GM06990 (cell line): ENCODE data around the gene SLC30A10.
"Not testable (repeated sequence)": the region's sequence is repeated elsewhere in the genome, so short reads cannot be mapped to it uniquely, and the experiment has no call there.

ENCODE experiments used
- DNase-seq: peaks from one replicate; pipeline ENCODE4 v3.0.0-alpha.2; 2011; ENCODE audit not compliant: insufficient read length; ENCODE audit errors: extremely low read depth
- H3K27me3 ChIP-seq: replicated peaks from 2 replicates; pipeline ENCODE4 v1.6.0; 2011; ENCODE audit warnings: low read length; ENCODE audit not compliant: control insufficient read depth, insufficient read depth
- H3K36me3 ChIP-seq: 2 replicates; pipeline ENCODE4 v1.5.1; 2011; ENCODE audit warnings: low read length; ENCODE audit not compliant: control insufficient read depth, insufficient read depth
- H3K4me3 ChIP-seq: replicated peaks from 2 replicates; pipeline ENCODE4 v1.5.1; 2011; ENCODE audit warnings: low read depth, mild to moderate bottlenecking, control low read depth, low read length
- CTCF ChIP-seq: IDR thresholded peaks from 2 replicates; pipeline ENCODE4 v1.5.1; 2011; ENCODE audit warnings: low read length, control low read depth, mild to moderate bottlenecking, inconsistent platforms; ENCODE audit not compliant: insufficient read depth, poor library complexity, severe bottlenecking

SLC30A10 gene

GRCh38 chr1:219900882-219901281 lies 27.5 kb downstream of the SLC30A10 start:
- no peaks in the 10 kb centered on the region; the same call in 1 of the 2 replicates for H3K27me3 ChIP-seq
- TF ChIP-seq CTCF, result no peak
- H3K4me3 ChIP-seq, result no peak overlapping the region
- no peaks in the 10 kb centered on the region for H3K36me3 ChIP-seq
- DNase-seq, result no peak

GRCh38 chr1:219900201-219900600 lies 28.2 kb downstream of the SLC30A10 start:
- Histone ChIP-seq H3K27me3 (no peaks in the 10 kb centered on the region; the same call in 1 of the 2 replicates), H3K4me3 (no peak overlapping the region), H3K36me3 (no peaks in the 10 kb centered on the region)
- no peak for DNase-seq
- TF ChIP-seq CTCF, result no peak

DNA sequence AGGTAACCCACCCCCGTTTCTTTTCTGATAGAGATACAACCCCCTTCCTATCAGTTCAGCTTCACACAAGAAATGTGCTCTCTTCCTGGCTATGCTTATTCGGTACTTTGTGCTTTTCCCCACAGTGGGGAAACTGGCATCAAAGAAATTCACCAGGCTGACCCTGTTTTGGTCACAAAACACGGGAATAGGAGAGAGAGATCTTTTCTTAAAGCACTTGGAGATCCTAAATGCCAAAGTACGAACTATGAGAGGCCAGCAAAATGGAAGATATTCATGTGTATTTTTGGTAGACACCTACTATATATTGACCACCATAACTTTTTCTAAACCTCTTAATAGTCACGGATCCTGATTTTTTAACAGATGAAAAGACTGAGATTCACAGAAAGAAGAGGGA lies 30.0 kb downstream of the SLC30A10 start:
- no peak overlapping the region for H3K4me3 ChIP-seq
- TF ChIP-seq CTCF, result no peak
- DNase-seq, result no peak
- no peaks in the 10 kb centered on the region for H3K36me3 ChIP-seq
- H3K27me3 ChIP-seq, result no peaks in the 10 kb centered on the region; the same call in 1 of the 2 replicates

- no peak for TF ChIP-seq CTCF
- Histone ChIP-seq H3K27me3 (no peaks in the 10 kb centered on the region), H3K36me3 (no peaks in the 10 kb centered on the region), H3K4me3 (no peak overlapping the region)
- DNase-seq, result no peak
These were observed 30.4 kb downstream of the SLC30A10 start for GRCh38 chr1:219897914-219898313.

DNA sequence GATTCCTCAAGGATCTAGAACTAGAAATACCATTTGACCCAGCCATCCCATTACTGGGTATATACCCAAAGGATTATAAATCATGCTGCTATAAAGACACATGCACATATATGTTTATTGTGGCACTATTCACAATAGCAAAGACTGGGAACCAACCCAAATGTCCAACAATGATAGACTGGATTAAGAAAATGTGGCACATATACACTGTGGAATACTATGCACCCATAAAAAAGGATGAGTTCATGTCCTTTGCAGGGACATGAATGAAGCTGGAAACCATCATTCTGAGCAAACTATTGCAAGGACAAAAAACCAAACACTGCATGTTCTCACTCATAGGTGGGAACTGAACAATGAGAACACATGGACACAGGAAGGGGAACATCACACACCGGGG lies 36.1 kb downstream of the SLC30A10 start:
- DNase-seq, H3K4me3 ChIP-seq, H3K27me3 ChIP-seq, H3K36me3 ChIP-seq: not testable (repeated sequence)

GRCh38 chr1:219891846-219892245 lies 36.5 kb downstream of the SLC30A10 start:
- not testable (repeated sequence) for H3K27me3 ChIP-seq, H3K36me3 ChIP-seq, H3K4me3 ChIP-seq, DNase-seq

GRCh38 chr1:219888667-219889066 lies 39.7 kb downstream of the SLC30A10 start:
- H3K4me3 ChIP-seq, H3K27me3 ChIP-seq, H3K36me3 ChIP-seq, DNase-seq: not testable (repeated sequence)
